ENCODE data around the gene PLD5. TPM values are rescaled to one million over a fixed set of nuclear protein-coding genes. Genes with fewer than 3 reads are reported as not detected.
A peak's percentile ranks its signal among the peaks of the same experiment; 100 is the strongest.

The PLD5 gene
- total RNA-seq, 1 experiment from 2014 or later: not detected

GRCh38 chr1:242542271-242542670 lies 17.8 kb upstream of the PLD5 start:
- Histone ChIP-seq H3K36me3 (ENCODE audit: control insufficient read depth, insufficient read depth, low read length) (no peaks in the 10 kb centered on the region), H3K4me1 (ENCODE audit: control insufficient read depth, insufficient read depth, low read length) (no peaks in the 10 kb centered on the region), H3K27ac (ENCODE audit: low read length) (no peak overlapping the region), H3K4me3 (ENCODE audit: low read depth in 2 of 2, low read length in 2 of 2) (no peak overlapping the region), H3K9me3 (ENCODE audit: control insufficient read depth, insufficient read depth, low read depth, low read length) (no peaks in the 10 kb centered on the region), H3K27me3 (ENCODE audit: control insufficient read depth, insufficient read depth, low read length) (no peaks in the 10 kb centered on the region)
- no peak for DNase-seq (ENCODE audit: low read depth, low spot score)
- in situ Hi-C loops (cut with HindIII; ENCODE audit: low pct_unique_long_range_greater_than_20kb, low sequenced_read_pairs): no loop called here
- intact Hi-C loops (cut with micrococcal nuclease; ENCODE audit: unreplicated experiment): no loop called here
- no peak for ATAC-seq
- POLR2A ChIA-PET: no interaction called here
- TF ChIP-seq REST (IDR thresholded peaks at IDR 0.05; ENCODE audit: insufficient read depth in 1 of 2, low read depth in 2 of 2, low read length in 1 of 2) (peak; percentile 41 to 69; a peak in 2 of 4 replicates), POLR2AphosphoS5 (IDR thresholded peaks at IDR 0.05; ENCODE audit: low read depth, low read length) (no peak), CTCF (IDR thresholded peaks at IDR 0.05) (no peak)
- BruUV-seq (replicated peaks): no TSS peak
- CTCF ChIA-PET: no interaction called here

GRCh38 chr1:242535986-242536385 lies 11.5 kb upstream of the PLD5 start:
- in situ Hi-C loops (cut with HindIII; ENCODE audit: low pct_unique_long_range_greater_than_20kb, low sequenced_read_pairs) (no loop called here), intact Hi-C loops (cut with micrococcal nuclease; ENCODE audit: unreplicated experiment) (no loop called here)
- POLR2A ChIA-PET: no interaction called here
- no peak for DNase-seq (ENCODE audit: low read depth, low spot score)
- H3K4me3 ChIP-seq (ENCODE audit: low read depth in 2 of 2, low read length in 2 of 2): no peak overlapping the region
- TF ChIP-seq SIN3A (IDR thresholded peaks at IDR 0.05; ENCODE audit: borderline replicate concordance, insufficient read depth, low read depth, low read length) (no peak), POLR2AphosphoS5 (IDR thresholded peaks at IDR 0.05; ENCODE audit: low read depth, low read length) (no peak), TCF7L2 (IDR thresholded peaks at IDR 0.05; ENCODE audit: low read depth, low read length) (no peak), REST (IDR thresholded peaks at IDR 0.05; ENCODE audit: insufficient read depth in 1 of 2, low read depth in 2 of 2, low read length in 1 of 2) (no peak), CTCF (IDR thresholded peaks at IDR 0.05) (no peak)
- H3K9me3 ChIP-seq (ENCODE audit: control insufficient read depth, insufficient read depth, low read depth, low read length): no peaks in the 10 kb centered on the region
- CTCF ChIA-PET: no interaction called here
- no peak overlapping the region for H3K27ac ChIP-seq (ENCODE audit: low read length)
- H3K4me1 ChIP-seq (ENCODE audit: control insufficient read depth, insufficient read depth, low read length): no peaks in the 10 kb centered on the region
- no peaks in the 10 kb centered on the region for H3K27me3 ChIP-seq (ENCODE audit: control insufficient read depth, insufficient read depth, low read length)
- no peak for ATAC-seq
- BruUV-seq (replicated peaks): no TSS peak
- H3K36me3 ChIP-seq (ENCODE audit: control insufficient read depth, insufficient read depth, low read length): no peaks in the 10 kb centered on the region

Data from Panc1 (cell line).